Measurements from ENCODE around the gene GPBP1.

GRCh38 chr5:57258943-57259342 is 85.1 kb downstream of the GPBP1 start:
- TF ChIP-seq CTCF (conservative IDR thresholded peaks at IDR 0.05; ENCODE audit: low read length) = no peak
- TF ChIP-seq EZH2phosphoT487 (IDR thresholded peaks at IDR 0.05; ENCODE audit: borderline replicate concordance, low read depth, low read length) = no peak
